ENCODE data around the gene FDX2. TPM values are rescaled to one million over a fixed set of nuclear protein-coding genes. Genes with fewer than 3 reads are reported as not detected.

The FDX2 gene
- 21.5 to 37.1 TPM (median 29.8 TPM) in 5 replicates for total RNA-seq (2022; extraction: Qiagen RNA extraction; ENCODE audit: low read depth)

DNA sequence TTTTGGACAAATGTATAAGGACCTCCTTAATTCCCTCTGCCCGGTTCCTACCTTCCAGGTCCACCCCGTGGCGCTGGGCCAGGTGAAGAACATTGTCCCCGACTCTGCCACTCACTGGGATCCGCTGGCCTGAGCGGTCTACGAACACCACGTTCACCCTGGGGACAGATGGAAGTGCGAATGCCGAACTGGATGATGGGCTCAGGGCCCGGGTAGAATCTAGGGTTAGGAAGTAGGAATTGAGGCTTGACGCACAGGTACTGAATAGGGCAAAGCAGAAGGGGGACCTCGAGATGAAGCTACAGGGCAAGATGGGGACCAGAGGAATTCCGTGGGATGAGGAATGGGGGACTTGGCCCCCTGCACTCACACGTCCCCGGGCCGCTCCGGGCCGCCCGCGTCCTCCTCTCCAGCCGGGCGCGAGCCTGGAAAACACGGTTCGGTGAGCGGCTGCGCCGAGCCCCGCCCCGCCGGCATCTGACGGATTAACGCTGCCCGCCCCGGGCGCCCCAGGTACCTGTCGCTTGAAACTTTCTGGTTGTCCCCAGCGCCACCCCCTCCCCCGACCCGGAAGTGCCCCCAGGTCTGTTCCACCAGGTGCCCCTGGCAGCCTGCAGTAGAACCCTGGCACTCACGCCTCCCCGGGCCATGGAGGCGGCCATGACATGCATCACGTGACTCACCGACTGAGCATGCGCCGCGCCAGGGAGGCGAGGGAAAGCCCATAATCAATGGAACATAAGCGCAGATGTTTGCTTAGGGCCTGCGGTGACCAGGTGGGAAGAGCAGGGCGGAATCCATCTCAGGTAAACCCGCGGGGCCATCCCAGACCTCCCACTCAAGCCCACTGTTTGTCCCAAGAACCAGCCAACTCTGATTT, at the start of gene FDX2:
Gene FDX2, minus strand, starts transcription at position 681 of the 880 bp plus-strand sequence. Its CDS starts 19 bp downstream, at position 662.

DNA sequence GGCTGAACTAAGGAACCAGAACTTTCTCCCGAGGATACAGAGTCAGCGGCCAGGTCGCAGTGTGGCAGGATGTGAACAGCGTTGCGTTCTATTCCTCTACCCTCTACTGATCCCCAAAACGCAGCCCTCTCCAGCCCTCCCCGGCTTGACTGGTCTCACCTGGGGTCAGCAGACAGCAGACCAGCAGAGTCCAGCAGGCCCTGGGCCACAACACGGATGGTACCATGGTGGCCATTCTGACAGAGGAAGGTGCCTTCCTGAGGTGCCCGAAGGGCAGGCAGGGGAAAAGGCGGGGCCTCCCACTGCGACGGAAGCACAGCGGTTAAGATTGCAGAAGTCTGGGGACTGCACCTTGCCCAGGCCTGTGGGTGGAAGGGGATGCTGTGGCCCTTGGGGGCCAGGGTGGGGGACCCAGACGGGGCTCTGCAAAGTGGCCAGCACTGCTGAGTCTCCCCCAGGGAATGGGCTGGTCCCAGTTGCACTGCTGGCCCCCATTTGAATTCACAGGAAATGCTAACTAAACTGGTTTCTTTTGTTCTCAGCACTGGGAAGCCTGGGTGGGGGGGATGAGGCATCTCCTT, 23.7 kb upstream of the FDX2 start, which contains the start of gene ICAM3:
Gene ICAM3, minus strand, starts transcription at position 245 of the 581 bp plus-strand sequence. Its CDS starts 10 bp downstream, at position 235.

DNA sequence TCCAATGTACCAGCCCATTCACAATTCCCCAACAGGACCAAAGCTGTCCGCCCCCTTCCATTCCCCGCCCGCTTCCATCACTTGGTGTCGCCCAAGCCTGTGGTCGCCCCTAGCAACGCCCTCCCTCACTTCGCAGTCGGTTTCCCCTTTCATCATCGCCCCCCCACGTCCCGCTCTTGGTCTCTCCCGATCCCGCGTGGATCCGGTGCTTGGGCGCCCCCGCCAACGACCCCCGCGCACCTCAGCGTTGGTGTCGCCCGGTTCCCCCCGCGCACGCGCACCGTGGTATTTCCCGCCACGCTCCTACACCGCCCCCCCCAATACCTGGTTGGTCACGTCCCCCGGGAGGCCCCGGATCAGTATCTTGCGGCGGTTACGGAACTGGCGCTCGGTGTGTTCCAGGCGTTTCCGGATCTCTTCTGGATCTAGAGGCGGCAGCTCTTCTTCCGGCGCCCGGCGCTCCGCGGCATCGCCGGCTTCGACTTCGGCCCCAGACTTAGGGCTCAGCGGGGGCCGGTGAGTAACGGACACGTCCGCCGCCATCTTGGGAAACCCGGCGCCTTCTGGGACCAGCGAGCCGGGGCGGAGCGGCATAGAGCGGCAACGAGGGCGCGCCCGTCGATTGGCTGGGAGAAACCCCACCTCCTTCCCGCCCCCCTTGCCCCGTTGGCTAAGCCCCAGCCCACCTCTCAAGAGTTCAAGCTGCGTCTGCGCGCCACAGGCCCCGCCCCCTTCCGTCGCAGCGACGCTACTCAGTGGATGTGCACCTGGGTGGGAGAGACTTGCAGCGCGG, 17.3 kb upstream of the FDX2 start, which contains the start of gene RAVER1:
Gene RAVER1, minus strand, starts transcription at position 565 of the 793 bp plus-strand sequence. Its CDS starts 22 bp downstream, at position 543.

DNA sequence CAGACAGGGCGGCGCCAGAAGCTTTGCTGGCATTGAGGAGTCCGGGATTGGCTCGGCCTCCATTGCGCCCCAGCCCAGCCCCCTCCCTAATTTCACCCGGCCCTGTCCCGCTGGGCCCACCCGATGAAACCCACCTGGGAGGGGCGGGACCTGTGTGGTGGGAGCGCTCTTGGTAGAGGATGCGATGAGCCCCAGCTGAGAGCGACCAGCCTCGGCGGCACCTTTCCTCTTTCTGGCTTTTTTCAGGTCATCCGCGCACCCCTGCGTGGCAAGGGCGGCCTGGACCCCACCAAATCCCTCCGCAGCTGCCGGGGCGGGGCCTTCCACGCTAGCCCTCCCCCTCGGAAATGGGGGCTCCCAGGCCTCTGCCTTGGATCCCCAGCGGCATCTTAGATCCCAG, 6.4 kb downstream of the FDX2 start, which contains the start of gene ZGLP1:
Gene ZGLP1, minus strand, starts transcription at position 393 of the 400 bp plus-strand sequence.

DNA sequence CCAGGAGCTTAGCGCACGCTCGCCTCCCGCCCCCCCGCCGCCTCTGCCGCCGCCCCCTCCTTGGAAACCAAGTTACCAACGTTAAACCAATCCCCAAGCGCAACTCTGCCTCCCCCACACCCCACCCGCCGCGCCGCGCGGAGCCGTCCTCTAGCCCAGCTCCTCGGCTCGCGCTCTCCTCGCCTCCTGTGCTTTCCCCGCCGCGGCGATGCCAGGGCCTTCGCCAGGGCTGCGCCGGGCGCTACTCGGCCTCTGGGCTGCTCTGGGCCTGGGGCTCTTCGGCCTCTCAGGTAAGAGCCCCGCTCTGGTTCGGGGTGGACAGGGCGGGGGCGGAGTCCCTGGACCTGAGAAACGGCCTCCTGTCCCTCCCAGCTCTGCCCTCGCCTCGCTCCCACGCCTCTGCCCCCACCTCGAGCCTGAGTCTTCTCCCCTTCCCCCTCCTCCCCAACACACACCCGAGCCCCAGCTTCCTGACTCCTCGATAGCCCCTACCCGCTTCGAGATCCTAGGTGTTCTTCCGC, 25.9 kb downstream of the FDX2 start, which contains the start of gene ICAM5:
Gene ICAM5, plus strand, starts transcription at position 117 of the 521 bp plus-strand sequence. Its CDS starts 92 bp downstream, at position 209.

DNA sequence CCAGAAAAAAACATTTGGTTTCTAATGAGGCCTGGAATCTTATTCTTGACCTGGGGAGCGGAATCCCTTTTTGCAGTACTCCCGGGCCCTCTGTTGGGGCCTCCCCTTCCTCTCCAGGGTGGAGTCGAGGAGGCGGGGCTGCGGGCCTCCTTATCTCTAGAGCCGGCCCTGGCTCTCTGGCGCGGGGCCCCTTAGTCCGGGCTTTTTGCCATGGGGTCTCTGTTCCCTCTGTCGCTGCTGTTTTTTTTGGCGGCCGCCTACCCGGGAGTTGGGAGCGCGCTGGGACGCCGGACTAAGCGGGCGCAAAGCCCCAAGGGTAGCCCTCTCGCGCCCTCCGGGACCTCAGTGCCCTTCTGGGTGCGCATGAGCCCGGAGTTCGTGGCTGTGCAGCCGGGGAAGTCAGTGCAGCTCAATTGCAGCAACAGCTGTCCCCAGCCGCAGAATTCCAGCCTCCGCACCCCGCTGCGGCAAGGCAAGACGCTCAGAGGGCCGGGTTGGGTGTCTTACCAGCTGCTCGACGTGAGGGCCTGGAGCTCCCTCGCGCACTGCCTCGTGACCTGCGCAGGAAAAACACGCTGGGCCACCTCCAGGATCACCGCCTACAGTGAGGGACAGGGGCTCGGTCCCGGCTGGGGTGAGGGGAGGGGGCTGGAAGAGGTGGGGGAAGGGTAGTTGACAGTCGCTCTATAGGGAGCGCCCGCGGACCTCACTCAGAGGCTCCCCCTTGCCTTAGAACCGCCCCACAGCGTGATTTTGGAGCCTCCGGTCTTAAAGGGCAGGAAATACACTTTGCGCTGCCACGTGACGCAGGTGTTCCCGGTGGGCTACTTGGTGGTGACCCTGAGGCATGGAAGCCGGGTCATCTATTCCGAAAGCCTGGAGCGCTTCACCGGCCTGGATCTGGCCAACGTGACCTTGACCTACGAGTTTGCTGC, 28.7 kb downstream of the FDX2 start, which contains the start of gene ICAM4:
Gene ICAM4, plus strand, starts transcription at position 153 of the 935 bp plus-strand sequence. Its CDS starts 58 bp downstream, at position 211.

DNA sequence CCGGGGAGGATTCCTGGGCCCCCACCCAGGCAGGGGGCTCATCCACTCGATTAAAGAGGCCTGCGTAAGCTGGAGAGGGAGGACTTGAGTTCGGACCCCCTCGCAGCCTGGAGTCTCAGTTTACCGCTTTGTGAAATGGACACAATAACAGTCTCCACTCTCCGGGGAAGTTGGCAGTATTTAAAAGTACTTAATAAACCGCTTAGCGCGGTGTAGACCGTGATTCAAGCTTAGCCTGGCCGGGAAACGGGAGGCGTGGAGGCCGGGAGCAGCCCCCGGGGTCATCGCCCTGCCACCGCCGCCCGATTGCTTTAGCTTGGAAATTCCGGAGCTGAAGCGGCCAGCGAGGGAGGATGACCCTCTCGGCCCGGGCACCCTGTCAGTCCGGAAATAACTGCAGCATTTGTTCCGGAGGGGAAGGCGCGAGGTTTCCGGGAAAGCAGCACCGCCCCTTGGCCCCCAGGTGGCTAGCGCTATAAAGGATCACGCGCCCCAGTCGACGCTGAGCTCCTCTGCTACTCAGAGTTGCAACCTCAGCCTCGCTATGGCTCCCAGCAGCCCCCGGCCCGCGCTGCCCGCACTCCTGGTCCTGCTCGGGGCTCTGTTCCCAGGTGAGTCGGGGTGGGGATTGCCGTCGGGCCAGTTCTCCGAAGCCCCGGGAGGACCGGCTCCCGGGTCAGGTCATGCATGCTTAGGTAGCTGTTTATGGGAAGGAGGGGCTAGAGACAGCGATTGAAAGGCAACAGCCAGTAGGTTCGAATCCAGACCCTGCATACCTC, 45.0 kb downstream of the FDX2 start, which contains the start of gene ICAM1:
Gene ICAM1, plus strand, starts transcription at position 505 of the 779 bp plus-strand sequence. Its CDS starts 40 bp downstream, at position 545.

Other genes starting within 250 kb of the FDX2 start
- gene SHFL, start 229.7 kb downstream of the FDX2 start, total RNA-seq (2022; extraction: Qiagen RNA extraction; ENCODE audit: low read depth), result 7.2 to 8.4 TPM (median 8.2 TPM) in 5 replicates
- 0.05 to 0.13 TPM (median 0.10 TPM) in 3 of 5 replicates, not detected in the others for gene ANGPTL6, start 213.3 kb downstream of the FDX2 start, total RNA-seq (2022; extraction: Qiagen RNA extraction; ENCODE audit: low read depth)
- gene PPAN, start 209.7 kb downstream of the FDX2 start, total RNA-seq (2022; extraction: Qiagen RNA extraction; ENCODE audit: low read depth), result 46.3 to 65.6 TPM (median 52.4 TPM) in 5 replicates
- 7.0 to 12.1 TPM (median 7.4 TPM) in 5 replicates for gene P2RY11, start 204.3 kb downstream of the FDX2 start, total RNA-seq (2022; extraction: Qiagen RNA extraction; ENCODE audit: low read depth)
- 150 to 181 TPM (median 162 TPM) in 5 replicates for gene EIF3G, start 196.1 kb downstream of the FDX2 start, total RNA-seq (2022; extraction: Qiagen RNA extraction; ENCODE audit: low read depth)
- 54.7 to 71.6 TPM (median 67.8 TPM) in 5 replicates for gene DNMT1, start 121.1 kb downstream of the FDX2 start, total RNA-seq (2022; extraction: Qiagen RNA extraction; ENCODE audit: low read depth)
- gene S1PR2, start 84.7 kb downstream of the FDX2 start, total RNA-seq (2022; extraction: Qiagen RNA extraction; ENCODE audit: low read depth), result 1.1 to 1.6 TPM (median 1.2 TPM) in 5 replicates
- 61.4 to 79.0 TPM (median 69.4 TPM) in 5 replicates for gene MRPL4, start 63.8 kb downstream of the FDX2 start, total RNA-seq (2022; extraction: Qiagen RNA extraction; ENCODE audit: low read depth)
- 3.9 to 7.0 TPM (median 5.1 TPM) in 5 replicates for gene ICAM1, start 44.9 kb downstream of the FDX2 start, total RNA-seq (2022; extraction: Qiagen RNA extraction; ENCODE audit: low read depth)
- 0.09 to 0.17 TPM (median 0.11 TPM) in 4 of 5 replicates, not detected in the other for gene ICAM4, start 29.1 kb downstream of the FDX2 start, total RNA-seq (2022; extraction: Qiagen RNA extraction; ENCODE audit: low read depth)
- gene ICAM5, start 26.1 kb downstream of the FDX2 start, total RNA-seq (2022; extraction: Qiagen RNA extraction; ENCODE audit: low read depth), result 0.57 to 1.2 TPM (median 0.65 TPM) in 5 replicates
- 0.87 to 3.6 TPM (median 1.7 TPM) in 5 replicates for gene ZGLP1, start 6.2 kb downstream of the FDX2 start, total RNA-seq (2022; extraction: Qiagen RNA extraction; ENCODE audit: low read depth)
- 21.6 to 34.4 TPM (median 30.0 TPM) in 5 replicates for gene RAVER1, start 17.5 kb upstream of the FDX2 start, total RNA-seq (2022; extraction: Qiagen RNA extraction; ENCODE audit: low read depth)
- gene ICAM3, start 23.6 kb upstream of the FDX2 start, total RNA-seq (2022; extraction: Qiagen RNA extraction; ENCODE audit: low read depth), result 5.6 to 10.2 TPM (median 8.8 TPM) in 5 replicates
- gene TYK2, start 64.6 kb upstream of the FDX2 start, total RNA-seq (2022; extraction: Qiagen RNA extraction; ENCODE audit: low read depth), result 32.6 to 51.3 TPM (median 48.2 TPM) in 5 replicates
- 174 to 204 TPM (median 177 TPM) in 5 replicates for gene CDC37, start 87.5 kb upstream of the FDX2 start, total RNA-seq (2022; extraction: Qiagen RNA extraction; ENCODE audit: low read depth)
- gene PDE4A, start 104.5 kb upstream of the FDX2 start, total RNA-seq (2022; extraction: Qiagen RNA extraction; ENCODE audit: low read depth), result 4.3 to 6.4 TPM (median 5.1 TPM) in 5 replicates
- gene KEAP1, start 187.3 kb upstream of the FDX2 start, total RNA-seq (2022; extraction: Qiagen RNA extraction; ENCODE audit: low read depth), result 59.7 to 76.3 TPM (median 65.5 TPM) in 5 replicates
- 2.1 to 2.9 TPM (median 2.6 TPM) in 5 replicates for gene S1PR5, start 201.4 kb upstream of the FDX2 start, total RNA-seq (2022; extraction: Qiagen RNA extraction; ENCODE audit: low read depth)
- 19.2 to 23.6 TPM (median 22.5 TPM) in 5 replicates for gene ATG4D, start 227.9 kb upstream of the FDX2 start, total RNA-seq (2022; extraction: Qiagen RNA extraction; ENCODE audit: low read depth)
- gene KRI1, start 250.0 kb upstream of the FDX2 start, total RNA-seq (2022; extraction: Qiagen RNA extraction; ENCODE audit: low read depth), result 17.0 to 19.8 TPM (median 17.8 TPM) in 5 replicates

Measured in A549 treated with DMSO at 1 μM for 4 hours (cell line).